SU-DHL-6 (cell line): ENCODE measurements around the gene STK40.

Experiments
- CTCF ChIP-seq: fragments of 200-600 bp; sonication (generic); IDR thresholded peaks from one replicate; pipeline ENCODE4 v1.5.1; 2017; ENCODE audit warnings: antibody characterized with exemption, mild to moderate bottlenecking, low read length, moderate library complexity; ENCODE audit not compliant: insufficient read depth, poor library complexity, severe bottlenecking
- EZH2phosphoT487 ChIP-seq: fragments of 200-600 bp; sonication (generic), shearing (Covaris generic); conservative IDR thresholded peaks from 2 replicates; pipeline ENCODE4 v1.6.1; 2018; ENCODE audit warnings: mild to moderate bottlenecking, antibody characterized with exemption, low read length, moderate library complexity, mixed read lengths

- TF ChIP-seq CTCF (no peak), EZH2phosphoT487 (no peak)
These were observed 26.2 kb upstream of the STK40 start for GRCh38 chr1:36411674-36412648.
